Calu3 (cell line): ENCODE data around the gene TECPR2. TPM values are rescaled to one million over a fixed set of nuclear protein-coding genes. Genes with fewer than 3 reads are reported as not detected.
"Not testable (repeated sequence)": the region's sequence is repeated elsewhere in the genome, so short reads cannot be mapped to it uniquely, and the experiment has no call there.

Experiments used
- BruUV-seq: library from RNA; stranded (reverse); fragments of 400-500 nt; replicated peaks from 2 replicates; lab custom pipeline; 2021; lab: Mats Ljungman, UMichigan
- CTCF ChIA-PET: fragments of 300-600 bp; sonication (Branson Sonifier 250); formaldehyde crosslinking; loops from one replicate; lab custom pipeline; 2022; ENCODE audit warnings: antibody characterized with exemption; lab: Charles Lee
- DNase-seq: peaks from one replicate; pipeline ENCODE4 v3.0.0; 2022
- H3K27ac Mint-ChIP-seq: one replicate; pipeline ENCODE4 v1.8.0; 2022; ENCODE audit warnings: mixed read lengths; ENCODE audit not compliant: unreplicated experiment
- H3K27me3 Mint-ChIP-seq: one replicate; pipeline ENCODE4 v1.8.0; 2022; ENCODE audit warnings: mixed read lengths; ENCODE audit not compliant: unreplicated experiment
- H3K36me3 Mint-ChIP-seq: one replicate; pipeline ENCODE4 v1.8.0; 2022; ENCODE audit warnings: mild to moderate bottlenecking, moderate library complexity, mixed read lengths; ENCODE audit not compliant: insufficient read depth, unreplicated experiment
- H3K4me1 Mint-ChIP-seq: one replicate; pipeline ENCODE4 v1.8.0; 2022; ENCODE audit warnings: mild to moderate bottlenecking, low read depth, mixed read lengths; ENCODE audit not compliant: unreplicated experiment
- H3K4me3 Mint-ChIP-seq: one replicate; pipeline ENCODE4 v1.8.0; 2022; ENCODE audit warnings: mild to moderate bottlenecking, low read depth, moderate library complexity, mixed read lengths; ENCODE audit not compliant: unreplicated experiment
- H3K9me3 Mint-ChIP-seq: one replicate; pipeline ENCODE4 v1.8.0; 2022; ENCODE audit warnings: low read depth, mixed read lengths; ENCODE audit not compliant: unreplicated experiment
- intact Hi-C: fragments of 100-400 bp; cut with micrococcal nuclease; formaldehyde crosslinking; loops from one replicate; pipeline ENCODE4 v1.10.0; 2022; ENCODE audit not compliant: unreplicated experiment
- microRNA-seq: library from miRNA; unstranded; fragments of <30 nt; microRNA quantifications from one replicate; pipeline ENCODE4 v1.2.0, GENCODE V29; 2022
- total RNA-seq: library from RNA; stranded (reverse); gene quantifications from 2 replicates; pipeline ENCODE4 v1.2.3, GENCODE V29; 2022
- TF ChIP-seq, protein P1 (sequence below): fragments of 200-600 bp; IDR thresholded peaks from one replicate; pipeline ENCODE4 v1.8.0; 2022; ENCODE audit warnings: antibody characterized with exemption; ENCODE audit not compliant: unreplicated experiment

The TECPR2 gene
- total RNA-seq, 1 experiment from 2014 or later: 21.7 TPM

DNA sequence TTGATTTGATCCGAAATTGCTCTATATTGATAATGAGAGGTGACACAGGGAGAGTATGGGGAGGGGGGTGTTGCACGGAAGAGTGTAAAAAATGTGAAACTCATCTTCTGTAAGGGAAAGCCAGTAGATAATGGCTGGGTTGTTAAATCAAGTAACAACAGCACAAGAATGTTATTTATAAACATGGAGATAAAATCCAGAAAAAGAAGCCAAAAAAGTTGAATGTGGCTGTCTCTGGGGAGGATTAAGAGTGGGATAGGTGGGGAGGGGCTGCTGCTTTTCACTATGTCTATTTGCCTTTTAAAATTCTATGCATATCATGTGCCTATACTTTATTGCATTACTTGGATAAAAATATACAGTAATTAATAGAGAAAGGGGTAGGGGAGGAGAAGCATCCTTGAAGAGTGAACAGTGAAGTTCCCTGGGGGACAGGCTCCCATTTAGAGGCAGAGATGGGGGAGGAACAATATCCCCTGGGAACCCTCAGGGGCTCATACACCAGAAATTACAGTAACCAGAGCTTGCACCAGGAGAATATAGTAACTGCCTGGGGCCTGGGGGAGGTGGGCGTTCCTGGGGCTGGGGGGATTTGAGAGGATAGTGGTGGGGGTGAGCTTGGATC is 186.0 kb downstream of the TECPR2 start:
- Mint-ChIP-seq H3K36me3 (peaks cover 4% of the 10 kb centered on the region), H3K9me3 (no peaks in the 10 kb centered on the region), H3K27me3 (peaks cover 26% of the 10 kb centered on the region), H3K4me1 (no peaks in the 10 kb centered on the region), H3K27ac (no peak overlapping the region), H3K4me3 (no peak overlapping the region)
- no peak for DNase-seq
- CTCF ChIA-PET: interaction anchor here (0.6 kb wide), 1 partner anchor 12 kb away, joined by 7 read pairs; no protein-coding TSS in a partner anchor
- BruUV-seq: no TSS peak
- intact Hi-C loops: no loop called here
- TF ChIP-seq, protein P1, sequence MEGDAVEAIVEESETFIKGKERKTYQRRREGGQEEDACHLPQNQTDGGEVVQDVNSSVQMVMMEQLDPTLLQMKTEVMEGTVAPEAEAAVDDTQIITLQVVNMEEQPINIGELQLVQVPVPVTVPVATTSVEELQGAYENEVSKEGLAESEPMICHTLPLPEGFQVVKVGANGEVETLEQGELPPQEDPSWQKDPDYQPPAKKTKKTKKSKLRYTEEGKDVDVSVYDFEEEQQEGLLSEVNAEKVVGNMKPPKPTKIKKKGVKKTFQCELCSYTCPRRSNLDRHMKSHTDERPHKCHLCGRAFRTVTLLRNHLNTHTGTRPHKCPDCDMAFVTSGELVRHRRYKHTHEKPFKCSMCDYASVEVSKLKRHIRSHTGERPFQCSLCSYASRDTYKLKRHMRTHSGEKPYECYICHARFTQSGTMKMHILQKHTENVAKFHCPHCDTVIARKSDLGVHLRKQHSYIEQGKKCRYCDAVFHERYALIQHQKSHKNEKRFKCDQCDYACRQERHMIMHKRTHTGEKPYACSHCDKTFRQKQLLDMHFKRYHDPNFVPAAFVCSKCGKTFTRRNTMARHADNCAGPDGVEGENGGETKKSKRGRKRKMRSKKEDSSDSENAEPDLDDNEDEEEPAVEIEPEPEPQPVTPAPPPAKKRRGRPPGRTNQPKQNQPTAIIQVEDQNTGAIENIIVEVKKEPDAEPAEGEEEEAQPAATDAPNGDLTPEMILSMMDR: no peak

DNA sequence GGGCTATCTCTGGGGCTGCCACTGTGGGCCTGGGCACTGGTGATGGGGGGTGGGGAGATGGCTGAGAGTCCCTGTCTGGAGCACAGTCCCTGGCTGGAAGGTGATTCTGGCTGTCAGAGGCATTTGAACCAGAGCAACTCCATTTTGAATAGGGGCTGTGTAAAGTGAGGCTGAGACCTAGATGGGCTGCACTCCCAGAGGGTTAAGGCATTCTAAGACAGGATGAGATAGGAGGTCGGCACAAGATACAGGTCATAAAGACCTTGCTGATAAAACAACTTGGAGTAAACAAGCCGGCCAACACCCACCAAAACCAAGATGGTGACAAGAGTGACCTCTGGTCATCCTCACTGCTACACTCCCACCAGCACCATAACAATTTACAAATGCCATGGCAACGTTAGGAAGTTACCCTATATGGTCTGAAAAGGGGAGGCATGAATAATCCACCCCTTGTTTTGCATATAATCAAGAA is 188.2 kb downstream of the TECPR2 start:
- CTCF ChIA-PET, H3K27me3 Mint-ChIP-seq, intact Hi-C loops, H3K4me3 Mint-ChIP-seq, H3K9me3 Mint-ChIP-seq, DNase-seq, H3K27ac Mint-ChIP-seq, BruUV-seq, H3K4me1 Mint-ChIP-seq, H3K36me3 Mint-ChIP-seq: not testable (repeated sequence)

Small RNA genes within 50 kb of the gene (microRNA-seq; reads per million reads assigned to microRNA genes)
- gene MIR4309: not detected

Other genes with a start within 250 kb of the TECPR2 start
- gene WDR20, start 223.0 kb upstream of the TECPR2 start, total RNA-seq: 33.0 and 37.6 TPM in 2 replicates
- gene MOK, start 57.8 kb upstream of the TECPR2 start, total RNA-seq: 89.7 and 107 TPM in 2 replicates
- 18.3 and 21.7 TPM in 2 replicates for gene ZNF839, start 43.2 kb upstream of the TECPR2 start, total RNA-seq
- gene CINP, start 51 bp upstream of the TECPR2 start, total RNA-seq: 38.3 and 39.7 TPM in 2 replicates
- 23.3 and 23.8 TPM in 2 replicates for gene ANKRD9, start 146.8 kb downstream of the TECPR2 start, total RNA-seq
- 27.2 and 28.6 TPM in 2 replicates for gene RCOR1, start 229.7 kb downstream of the TECPR2 start, total RNA-seq